WTC11 (cell line): Measurements from ENCODE around the gene CHDH. TPM values are rescaled to one million over a fixed set of nuclear protein-coding genes. Genes with fewer than 3 reads are reported as not detected.

Source experiments
- ATAC-seq: fragments of 200-7000 bp; cut with Tn5 transposase; 2 replicates; pipeline ENCODE4 v1.10.0; 2021; ENCODE audit warnings: mild to moderate bottlenecking, moderate library complexity
- CTCF ChIA-PET: fragments of 300-600 bp; sonication (Branson Sonifier 250); formaldehyde crosslinking; loops from one replicate; lab custom pipeline; 2021; ENCODE audit warnings: antibody characterized with exemption; lab: Charles Lee
- POLR2A ChIA-PET: fragments of 350-600 bp; sonication (Branson Sonifier 250); formaldehyde crosslinking; loops from one replicate; lab custom pipeline; 2021; ENCODE audit warnings: antibody characterized with exemption; lab: Charles Lee
- DNase-seq: peaks from one replicate; pipeline ENCODE4 v3.0.0; 2021; ENCODE audit warnings: low spot score
- H3K27ac Mint-ChIP-seq: 2 replicates; pipeline ENCODE4 v1.8.0; 2021; ENCODE audit warnings: mixed read lengths
- H3K27me3 Mint-ChIP-seq: 2 replicates; pipeline ENCODE4 v1.8.0; 2021; ENCODE audit warnings: low read depth, mild to moderate bottlenecking, moderate library complexity, mixed read lengths
- H3K36me3 Mint-ChIP-seq: 2 replicates; pipeline ENCODE4 v1.8.0; 2021; ENCODE audit warnings: mixed read lengths
- H3K4me1 Mint-ChIP-seq: 2 replicates; pipeline ENCODE4 v1.8.0; 2022; ENCODE audit warnings: mixed read lengths
- H3K4me3 Mint-ChIP-seq: 2 replicates; pipeline ENCODE4 v1.8.0; 2021; ENCODE audit warnings: mild to moderate bottlenecking, moderate library complexity, mixed read lengths
- H3K9me3 Mint-ChIP-seq: 2 replicates; pipeline ENCODE4 v1.8.0; 2021; ENCODE audit warnings: mixed read lengths
- CREM ChIP-seq: sonication (generic); formaldehyde crosslinking; IDR thresholded peaks from 2 replicates; pipeline ENCODE4 v1.8.1; 2022; ENCODE audit warnings: mild to moderate bottlenecking, missing genetic modification reagents, moderate library complexity
- ESRRA ChIP-seq: sonication (generic); formaldehyde crosslinking; IDR thresholded peaks from 2 replicates; pipeline ENCODE4 v1.8.1; 2022; ENCODE audit warnings: mild to moderate bottlenecking, missing genetic modification reagents, borderline replicate concordance
- HMGA2 ChIP-seq: fragments of 250-450 bp; sonication (Bioruptor Pico); IDR thresholded peaks from 2 replicates; pipeline ENCODE4 v1.4.0; 2021; ENCODE audit warnings: mild to moderate bottlenecking, moderate library complexity
- RORB ChIP-seq: fragments of 250-450 bp; sonication (Bioruptor Pico); IDR thresholded peaks from 2 replicates; pipeline ENCODE4 v1.9.0; 2021; ENCODE audit warnings: mild to moderate bottlenecking
- SMAD3 ChIP-seq: sonication (generic); formaldehyde crosslinking; IDR thresholded peaks from 2 replicates; pipeline ENCODE4 v1.8.0; 2022; ENCODE audit warnings: missing genetic modification reagents, mild to moderate bottlenecking, borderline replicate concordance
- SP1 ChIP-seq: sonication (generic); formaldehyde crosslinking; conservative IDR thresholded peaks from 2 replicates; pipeline ENCODE4 v1.8.1; 2022; ENCODE audit warnings: missing genetic modification reagents
- STAT6 ChIP-seq: sonication (generic); formaldehyde crosslinking; conservative IDR thresholded peaks from 2 replicates; pipeline ENCODE4 v1.8.1; 2023; ENCODE audit warnings: mild to moderate bottlenecking, low read depth, missing genetic modification reagents, moderate library complexity
- TEAD4 ChIP-seq: sonication (generic); formaldehyde crosslinking; IDR thresholded peaks from 2 replicates; pipeline ENCODE4 v1.8.0; 2022; ENCODE audit warnings: mild to moderate bottlenecking, missing genetic modification reagents
- ZNF263 ChIP-seq: sonication (generic); formaldehyde crosslinking; IDR thresholded peaks from 2 replicates; pipeline ENCODE4 v1.8.1; 2022; ENCODE audit warnings: low read depth, mild to moderate bottlenecking, moderate library complexity, missing genetic modification reagents
- ZNF416 ChIP-seq: fragments of 250-450 bp; sonication (Bioruptor Pico); IDR thresholded peaks from 2 replicates; pipeline ENCODE4 v1.9.0; 2021; ENCODE audit warnings: mild to moderate bottlenecking, inconsistent platforms
- total RNA-seq: library from RNA; stranded (reverse); gene quantifications from 3 replicates; pipeline ENCODE4 v1.2.3, GENCODE V29; 2021
- TF ChIP-seq, protein P1 (sequence below): fragments of 250-450 bp; sonication (Bioruptor Pico); IDR thresholded peaks from 2 replicates; pipeline ENCODE4 v1.8.0; 2021; ENCODE audit warnings: mild to moderate bottlenecking
- TF ChIP-seq, protein P2 (sequence below): sonication (generic); formaldehyde crosslinking; IDR thresholded peaks from 2 replicates; pipeline ENCODE4 v1.8.1; 2022; ENCODE audit warnings: mild to moderate bottlenecking, missing genetic modification reagents, moderate library complexity, borderline replicate concordance
- TF ChIP-seq, protein P3 (sequence below): sonication (generic); formaldehyde crosslinking; IDR thresholded peaks from 2 replicates; pipeline ENCODE4 v1.8.1; 2022; ENCODE audit warnings: missing genetic modification reagents, borderline replicate concordance
- TF ChIP-seq, protein P4 (sequence below): fragments of 250-450 bp; sonication (Bioruptor Pico); IDR thresholded peaks from 2 replicates; pipeline ENCODE4 v2.1.2; 2022; ENCODE audit warnings: mild to moderate bottlenecking, moderate library complexity

CHDH gene
- total RNA-seq, 1 experiment from 2014 or later: 11.7 TPM

DNA sequence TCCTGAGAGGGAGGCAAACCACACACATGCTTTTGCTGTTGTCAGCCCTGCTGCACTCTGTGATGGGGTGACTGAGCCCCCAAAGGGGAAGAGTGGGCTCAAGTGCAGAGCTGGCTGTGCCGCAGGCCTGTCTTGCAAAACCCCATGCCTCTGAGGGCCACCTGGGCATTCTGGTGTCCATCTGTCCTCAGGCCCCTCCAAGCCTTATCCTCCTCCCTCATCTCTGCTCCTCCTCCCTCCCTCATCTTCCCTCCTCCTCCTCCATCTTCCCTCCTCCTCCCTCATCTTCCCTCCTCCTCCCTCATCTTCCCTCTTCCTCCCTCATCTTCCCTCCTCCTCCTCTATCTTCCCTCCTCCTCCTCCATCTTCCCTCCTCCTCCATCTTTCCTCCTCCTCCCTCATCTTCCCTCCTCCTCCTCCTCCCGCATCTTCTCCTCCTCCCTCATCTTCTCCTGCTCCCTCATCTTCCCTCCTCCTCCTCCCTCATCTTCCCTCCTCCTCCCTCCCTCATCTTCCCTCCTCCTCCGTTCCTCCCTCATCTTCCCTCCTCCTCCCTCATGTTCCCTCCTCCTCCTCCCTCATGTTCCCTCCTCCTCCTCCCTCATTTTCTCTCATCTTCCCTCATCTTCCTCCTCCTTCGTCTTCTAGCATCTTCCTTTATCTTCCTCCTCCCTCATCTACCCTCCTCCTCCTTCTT lies 40.6 kb downstream of the CHDH start:
- ChIA-PET POLR2A (no interaction called here), CTCF (no interaction called here)
- H3K4me3 Mint-ChIP-seq: no peak overlapping the region
- no peaks in the 10 kb centered on the region for H3K27me3 Mint-ChIP-seq
- DNase-seq (no peak), ATAC-seq (no peak)
- peaks cover 15% of the 10 kb centered on the region for H3K4me1 Mint-ChIP-seq
- no peaks in the 10 kb centered on the region for H3K9me3 Mint-ChIP-seq
- TF ChIP-seq, protein P1, sequence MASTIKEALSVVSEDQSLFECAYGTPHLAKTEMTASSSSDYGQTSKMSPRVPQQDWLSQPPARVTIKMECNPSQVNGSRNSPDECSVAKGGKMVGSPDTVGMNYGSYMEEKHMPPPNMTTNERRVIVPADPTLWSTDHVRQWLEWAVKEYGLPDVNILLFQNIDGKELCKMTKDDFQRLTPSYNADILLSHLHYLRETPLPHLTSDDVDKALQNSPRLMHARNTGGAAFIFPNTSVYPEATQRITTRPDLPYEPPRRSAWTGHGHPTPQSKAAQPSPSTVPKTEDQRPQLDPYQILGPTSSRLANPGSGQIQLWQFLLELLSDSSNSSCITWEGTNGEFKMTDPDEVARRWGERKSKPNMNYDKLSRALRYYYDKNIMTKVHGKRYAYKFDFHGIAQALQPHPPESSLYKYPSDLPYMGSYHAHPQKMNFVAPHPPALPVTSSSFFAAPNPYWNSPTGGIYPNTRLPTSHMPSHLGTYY: no peak
- TF ChIP-seq SMAD3 (no peak), ZNF263 (no peak; the same call in 1 of the 2 replicates), CREM (CRISPR knock-in tag) (no peak), HMGA2 (no peak), ESRRA (CRISPR knock-in tag) (no peak), RORB (no peak), ZNF416 (CRISPR knock-in tag) (no peak)
- TF ChIP-seq, protein P2, sequence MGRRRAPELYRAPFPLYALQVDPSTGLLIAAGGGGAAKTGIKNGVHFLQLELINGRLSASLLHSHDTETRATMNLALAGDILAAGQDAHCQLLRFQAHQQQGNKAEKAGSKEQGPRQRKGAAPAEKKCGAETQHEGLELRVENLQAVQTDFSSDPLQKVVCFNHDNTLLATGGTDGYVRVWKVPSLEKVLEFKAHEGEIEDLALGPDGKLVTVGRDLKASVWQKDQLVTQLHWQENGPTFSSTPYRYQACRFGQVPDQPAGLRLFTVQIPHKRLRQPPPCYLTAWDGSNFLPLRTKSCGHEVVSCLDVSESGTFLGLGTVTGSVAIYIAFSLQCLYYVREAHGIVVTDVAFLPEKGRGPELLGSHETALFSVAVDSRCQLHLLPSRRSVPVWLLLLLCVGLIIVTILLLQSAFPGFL: no peak
- TF ChIP-seq, protein P3, sequence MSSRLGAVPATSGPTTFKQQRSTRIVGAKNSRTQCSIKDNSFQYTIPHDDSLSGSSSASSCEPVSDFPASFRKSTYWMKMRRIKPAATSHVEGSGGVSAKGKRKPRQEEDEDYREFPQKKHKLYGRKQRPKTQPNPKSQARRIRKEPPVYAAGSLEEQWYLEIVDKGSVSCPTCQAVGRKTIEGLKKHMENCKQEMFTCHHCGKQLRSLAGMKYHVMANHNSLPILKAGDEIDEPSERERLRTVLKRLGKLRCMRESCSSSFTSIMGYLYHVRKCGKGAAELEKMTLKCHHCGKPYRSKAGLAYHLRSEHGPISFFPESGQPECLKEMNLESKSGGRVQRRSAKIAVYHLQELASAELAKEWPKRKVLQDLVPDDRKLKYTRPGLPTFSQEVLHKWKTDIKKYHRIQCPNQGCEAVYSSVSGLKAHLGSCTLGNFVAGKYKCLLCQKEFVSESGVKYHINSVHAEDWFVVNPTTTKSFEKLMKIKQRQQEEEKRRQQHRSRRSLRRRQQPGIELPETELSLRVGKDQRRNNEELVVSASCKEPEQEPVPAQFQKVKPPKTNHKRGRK (CRISPR knock-in tag): no peak
- no peaks in the 10 kb centered on the region for H3K36me3 Mint-ChIP-seq
- H3K27ac Mint-ChIP-seq: no peak overlapping the region

DNA sequence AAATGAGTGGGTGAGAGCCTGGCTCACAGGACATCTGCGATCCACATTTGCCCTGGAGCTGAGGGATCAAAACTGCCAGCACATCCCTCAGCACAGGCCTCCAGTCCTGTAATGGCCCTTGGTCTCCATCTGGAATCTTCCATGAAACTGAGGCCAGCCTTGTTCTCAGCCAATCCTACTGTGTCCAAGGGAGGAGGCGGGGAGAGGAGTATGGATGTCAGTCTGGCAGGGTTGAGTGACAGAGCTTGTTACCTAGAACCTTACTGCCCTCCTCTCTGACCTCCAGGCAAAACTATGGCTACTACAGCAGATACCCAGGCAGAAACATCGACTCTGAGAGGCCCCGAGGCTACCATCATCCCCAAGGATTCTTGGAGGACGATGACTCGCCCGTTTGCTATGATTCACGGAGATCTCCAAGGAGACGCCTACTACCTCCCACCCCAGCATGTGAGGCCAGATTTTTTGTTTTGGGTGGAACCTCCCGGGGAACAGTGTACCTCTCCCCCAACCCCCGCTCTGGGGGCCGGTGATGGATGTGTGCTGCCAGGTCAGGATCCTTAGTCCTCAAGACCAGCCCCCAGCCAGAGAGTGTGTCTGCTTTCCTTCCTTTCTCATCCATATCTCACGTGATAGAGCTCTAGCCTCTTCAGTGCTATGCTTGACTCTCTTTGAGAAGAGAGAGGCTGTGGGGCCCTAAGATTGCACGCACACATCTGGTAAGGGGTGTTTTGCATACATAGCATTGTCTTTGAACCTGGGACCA lies 41.3 kb downstream of the CHDH start:
- peak; percentile 25 for ATAC-seq
- TF ChIP-seq STAT6 (CRISPR knock-in tag) (no peak), TEAD4 (no peak), SP1 (CRISPR knock-in tag) (no peak)
- TF ChIP-seq, protein P4, sequence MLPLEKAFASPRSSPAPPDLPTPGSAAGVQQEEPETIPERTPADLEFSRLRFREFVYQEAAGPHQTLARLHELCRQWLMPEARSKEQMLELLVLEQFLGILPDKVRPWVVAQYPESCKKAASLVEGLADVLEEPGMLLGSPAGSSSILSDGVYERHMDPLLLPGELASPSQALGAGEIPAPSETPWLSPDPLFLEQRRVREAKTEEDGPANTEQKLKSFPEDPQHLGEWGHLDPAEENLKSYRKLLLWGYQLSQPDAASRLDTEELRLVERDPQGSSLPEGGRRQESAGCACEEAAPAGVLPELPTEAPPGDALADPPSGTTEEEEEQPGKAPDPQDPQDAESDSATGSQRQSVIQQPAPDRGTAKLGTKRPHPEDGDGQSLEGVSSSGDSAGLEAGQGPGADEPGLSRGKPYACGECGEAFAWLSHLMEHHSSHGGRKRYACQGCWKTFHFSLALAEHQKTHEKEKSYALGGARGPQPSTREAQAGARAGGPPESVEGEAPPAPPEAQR (CRISPR knock-in tag): no peak
- Mint-ChIP-seq H3K4me1 (peaks cover 15% of the 10 kb centered on the region), H3K9me3 (no peaks in the 10 kb centered on the region), H3K27me3 (no peaks in the 10 kb centered on the region), H3K4me3 (no peak overlapping the region), H3K27ac (no peak overlapping the region), H3K36me3 (no peaks in the 10 kb centered on the region)
- POLR2A ChIA-PET: no interaction called here
- CTCF ChIA-PET: interaction anchor here (1.0 to 2.2 kb wide), 4 partner anchors 8 to 95 kb away, joined by 3 to 8 read pairs (median 4); no protein-coding TSS in a partner anchor
- DNase-seq: no peak
